ENCODE data around the gene GABRR2.

The GABRR2 gene

GRCh38 chr6:89208551-89208950 lies 106.5 kb downstream of the GABRR2 start:
- no peak for DNase-seq (ENCODE audit: low read depth)
